H9 (cell line): Measurements from ENCODE around the gene BEGAIN. TPM values are rescaled to one million over a fixed set of nuclear protein-coding genes. Genes with fewer than 3 reads are reported as not detected.

ENCODE experiments used
- DNase-seq: peaks from one replicate; pipeline ENCODE4 v3.0.0-alpha.2; 2017
- H2AFZ ChIP-seq: one replicate; pipeline ENCODE4 v1.6.1; 2013; ENCODE audit warnings: mild to moderate bottlenecking, low read length, control low read depth, moderate library complexity
- H2AK5ac ChIP-seq: 2 replicates; pipeline ENCODE4 v1.6.1; 2013; ENCODE audit warnings: low read length, control low read depth, mixed read lengths; ENCODE audit not compliant: insufficient read length
- H2BK120ac ChIP-seq: one replicate; pipeline ENCODE4 v1.6.1; 2013; ENCODE audit warnings: low read depth, mild to moderate bottlenecking, low read length, control low read depth, inconsistent platforms; ENCODE audit not compliant: poor library complexity, severe bottlenecking
- H2BK12ac ChIP-seq: 2 replicates; pipeline ENCODE4 v1.6.1; 2013; ENCODE audit warnings: low read length, control low read depth, mixed read lengths, low read depth; ENCODE audit not compliant: insufficient read length
- H2BK15ac ChIP-seq: 2 replicates; pipeline ENCODE4 v1.6.1; 2013; ENCODE audit warnings: low read depth, low read length, control low read depth
- H2BK20ac ChIP-seq: one replicate; pipeline ENCODE4 v1.6.1; 2013; ENCODE audit warnings: low read depth, mild to moderate bottlenecking, low read length, control low read depth, inconsistent platforms; ENCODE audit not compliant: poor library complexity, severe bottlenecking
- H2BK5ac ChIP-seq: 2 replicates; pipeline ENCODE4 v1.6.1; 2013; ENCODE audit warnings: low read length, control low read depth, mixed read lengths; ENCODE audit not compliant: insufficient read length
- H3K14ac ChIP-seq: 2 replicates; pipeline ENCODE4 v1.6.1; 2013; ENCODE audit warnings: low read length, control low read depth; ENCODE audit not compliant: insufficient read depth
- H3K18ac ChIP-seq: 2 replicates; pipeline ENCODE4 v1.6.1; 2013; ENCODE audit warnings: low read depth, mild to moderate bottlenecking, mixed read lengths, low read length, control low read depth; ENCODE audit not compliant: insufficient read length
- H3K23ac ChIP-seq: 2 replicates; pipeline ENCODE4 v1.6.1; 2013; ENCODE audit warnings: low read length, control low read depth, mixed read lengths, low read depth; ENCODE audit not compliant: insufficient read length
- H3K23me2 ChIP-seq: 2 replicates; pipeline ENCODE4 v1.6.1; 2013; ENCODE audit warnings: low read depth, mild to moderate bottlenecking, mixed read lengths, low read length, control low read depth; ENCODE audit not compliant: insufficient read length, poor library complexity, severe bottlenecking
- H3K27ac ChIP-seq: 2 replicates; pipeline ENCODE4 v1.5.1; 2013; ENCODE audit warnings: low read length, control low read depth, mixed read lengths, low read depth; ENCODE audit not compliant: insufficient read length
- H3K27me3 ChIP-seq: 2 replicates; pipeline ENCODE4 v1.6.1; 2013; ENCODE audit warnings: low read length, control low read depth, inconsistent platforms; ENCODE audit not compliant: insufficient read depth
- H3K4ac ChIP-seq: 2 replicates; pipeline ENCODE4 v1.6.1; 2013; ENCODE audit warnings: low read depth, mild to moderate bottlenecking, control low read depth, inconsistent platforms, low read length, moderate library complexity
- H3K4me1 ChIP-seq: 2 replicates; pipeline ENCODE4 v1.6.1; 2013; ENCODE audit warnings: low read length, control low read depth, inconsistent platforms; ENCODE audit not compliant: insufficient read depth
- H3K4me2 ChIP-seq: 2 replicates; pipeline ENCODE4 v1.6.1; 2013; ENCODE audit warnings: low read length, control low read depth, mixed read lengths; ENCODE audit not compliant: insufficient read length, insufficient read depth
- H3K56ac ChIP-seq: 2 replicates; pipeline ENCODE4 v1.6.1; 2013; ENCODE audit warnings: low read depth, mild to moderate bottlenecking, mixed read lengths, low read length, control low read depth; ENCODE audit not compliant: insufficient read length
- H3K79me1 ChIP-seq: 2 replicates; pipeline ENCODE4 v1.6.1; 2013; ENCODE audit warnings: low read depth, mild to moderate bottlenecking, moderate library complexity, low read length, control low read depth, inconsistent platforms; ENCODE audit not compliant: insufficient read depth, poor library complexity, severe bottlenecking
- H3K79me2 ChIP-seq: 2 replicates; pipeline ENCODE4 v1.6.1; 2013; ENCODE audit warnings: low read length, control low read depth, inconsistent platforms; ENCODE audit not compliant: insufficient read depth
- H3K9ac ChIP-seq: 2 replicates; pipeline ENCODE4 v1.6.1; 2013; ENCODE audit warnings: low read length, control low read depth, mixed read lengths; ENCODE audit not compliant: insufficient read length; ENCODE audit errors: extremely low read depth
- H3K9me3 ChIP-seq: one replicate; pipeline ENCODE4 v1.6.1; 2013; ENCODE audit warnings: low read depth, low read length, inconsistent platforms; ENCODE audit not compliant: control insufficient read depth
- H3T11ph ChIP-seq: one replicate; pipeline ENCODE4 v1.6.1; 2013; ENCODE audit warnings: mild to moderate bottlenecking, low read length, control low read depth, inconsistent platforms
- H4K20me1 ChIP-seq: one replicate; pipeline ENCODE4 v1.6.1; 2013; ENCODE audit not compliant: control insufficient read depth, insufficient read length, insufficient read depth
- H4K5ac ChIP-seq: 2 replicates; pipeline ENCODE4 v1.6.1; 2013; ENCODE audit warnings: low read depth, mild to moderate bottlenecking, mixed read lengths, low read length, control low read depth; ENCODE audit not compliant: insufficient read length
- H4K8ac ChIP-seq: replicated peaks from 2 replicates; pipeline ENCODE4 v1.6.1; 2013; ENCODE audit warnings: low read length, control low read depth, mixed read lengths, low read depth; ENCODE audit not compliant: insufficient read length
- H4K91ac ChIP-seq: 2 replicates; pipeline ENCODE4 v1.6.1; 2013; ENCODE audit warnings: low read depth, mild to moderate bottlenecking, moderate library complexity, mixed read lengths, low read length, control low read depth; ENCODE audit not compliant: insufficient read length
- H3K27ac Mint-ChIP-seq, 3 experiments: 2 replicates in 2 of 3; 3 replicates in 1 of 3; pipeline ENCODE4 v1.8.0; 2020 to 2021; ENCODE audit warnings: mixed read lengths in 3 of 3, mild to moderate bottlenecking in 1 of 3, moderate library complexity in 1 of 3
- H3K27me3 Mint-ChIP-seq: 2 replicates; pipeline ENCODE4 v1.8.0; 2021; ENCODE audit warnings: low read depth, mild to moderate bottlenecking, moderate library complexity, mixed read lengths
- H3K36me3 Mint-ChIP-seq, 3 experiments: 2 replicates in 2 of 3; 3 replicates in 1 of 3; pipeline ENCODE4 v1.8.0; 2020 to 2021; ENCODE audit warnings: low read depth in 3 of 3, mixed read lengths in 3 of 3; ENCODE audit not compliant: insufficient read depth in 1 of 3
- H3K4me1 Mint-ChIP-seq, 2 experiments: 2 replicates each; pipeline ENCODE4 v1.8.0; 2020; ENCODE audit warnings: mixed read lengths in 2 of 2
- H3K4me3 Mint-ChIP-seq, 2 experiments: 2 replicates in 1 of 2; 3 replicates in 1 of 2; pipeline ENCODE4 v1.8.0; 2020 to 2021; ENCODE audit warnings: mild to moderate bottlenecking in 2 of 2, mixed read lengths in 2 of 2, moderate library complexity in 1 of 2
- H3K9me3 Mint-ChIP-seq, 2 experiments: 2 replicates in 1 of 2; 3 replicates in 1 of 2; pipeline ENCODE4 v1.8.0; 2020; ENCODE audit warnings: mild to moderate bottlenecking in 2 of 2, mixed read lengths in 2 of 2, moderate library complexity in 1 of 2
- CTCF ChIP-seq: fragments of 200-600 bp; sonication (generic); conservative IDR thresholded peaks from 3 replicates; pipeline ENCODE4 v1.8.0; 2021; ENCODE audit warnings: antibody characterized with exemption, mild to moderate bottlenecking
- WGBS: extraction: QIAGEN DNeasy Blood & Tissue Kit; methylation state at CpG from one replicate; pipeline ENCODE4 v1.1.7; 2013; ENCODE audit warnings: missing lambda C conversion rate, low lambda C conversion rate, mixed read lengths; ENCODE audit not compliant: insufficient read length; ENCODE audit errors: extremely low coverage; 5-methylcytosine and 5-hydroxymethylcytosine counted together
- total RNA-seq: library from RNA; stranded (reverse); gene quantifications from 2 replicates; pipeline ENCODE4 v1.2.1, GENCODE V29; 2021

BEGAIN gene
- total RNA-seq, 1 experiment from 2014 or later: 2.6 TPM

- H3K79me1 ChIP-seq: no peaks in the 10 kb centered on the region
- H4K20me1 ChIP-seq: peaks cover 3% of the 10 kb centered on the region
- Mint-ChIP-seq H3K4me1 (peaks cover 8 to 9% of the 10 kb centered on the region in 2 experiments; a peak in 3 of 4 replicates), H3K9me3 (no peaks in the 10 kb centered on the region), H3K4me3 (no peak overlapping the region), H3K36me3 (no peaks in the 10 kb centered on the region), H3K27ac (no peak overlapping the region), H3K27me3 (no peaks in the 10 kb centered on the region)
- no CpG with 5 or more reads among the region's 2 CpGs for WGBS
- H3K27ac ChIP-seq: no peak overlapping the region
- no peaks in the 10 kb centered on the region for H3K27me3 ChIP-seq
- H3K79me2 ChIP-seq: no peaks in the 10 kb centered on the region
- H3K4me2 ChIP-seq: no peak overlapping the region
- H2BK5ac ChIP-seq: no peak overlapping the region
- H3K23me2 ChIP-seq: no peaks in the 10 kb centered on the region
- no peak overlapping the region for H3K14ac ChIP-seq
- H3K9ac ChIP-seq: no peak overlapping the region
- H3K23ac ChIP-seq: no peak overlapping the region
- H4K5ac ChIP-seq: no peak overlapping the region
- H2AFZ ChIP-seq: no peak overlapping the region
- H3K56ac ChIP-seq: no peak overlapping the region
- no peak overlapping the region for H3T11ph ChIP-seq
- no peak overlapping the region for H2BK12ac ChIP-seq
- H3K4ac ChIP-seq: no peak overlapping the region
- no peak overlapping the region for H4K91ac ChIP-seq
- DNase-seq: no peak
- no peak overlapping the region for H2BK15ac ChIP-seq
- no peaks in the 10 kb centered on the region for H3K9me3 ChIP-seq
- H2BK120ac ChIP-seq: no peak overlapping the region
- TF ChIP-seq CTCF: no peak
- H4K8ac ChIP-seq: no peak overlapping the region
- no peak overlapping the region for H2BK20ac ChIP-seq
- H3K18ac ChIP-seq: no peak overlapping the region
- H3K4me1 ChIP-seq: no peaks in the 10 kb centered on the region
- no peak overlapping the region for H2AK5ac ChIP-seq
These were observed 60.6 kb downstream of the BEGAIN start for GRCh38 chr14:100526632-100527031.
